Naive thymus-derived CD4-positive, alpha-beta T cell (primary cell): ENCODE data around the gene IL1RAPL2. TPM values are rescaled to one million over a fixed set of nuclear protein-coding genes. Genes with fewer than 3 reads are reported as not detected.

Experiments used
- ATAC-seq: fragments of 150-1000 bp; cut with Tn5 transposase; 2 replicates; pipeline ENCODE4 v1.10.0; 2021; ENCODE audit warnings: mild to moderate bottlenecking, moderate library complexity
- CTCF ChIA-PET: fragments of 350-600 bp; sonication (Branson Sonifier 250); formaldehyde crosslinking; loops from one replicate; lab custom pipeline; 2021; ENCODE audit warnings: antibody characterized with exemption; lab: Charles Lee
- POLR2A ChIA-PET: fragments of 350-600 bp; sonication (Branson Sonifier 250); formaldehyde crosslinking; loops from one replicate; lab custom pipeline; 2021; ENCODE audit warnings: antibody characterized with exemption, inconsistent platforms; lab: Charles Lee
- DNase-seq, 9 donors: peaks; one replicate each; pipeline versions ENCODE4 v3.0.0 to v3.0.0-alpha.2; 2020 to 2022; ENCODE audit warnings: mixed read lengths in 1 of 9
- H3K27ac ChIP-seq: one replicate; pipeline ENCODE4 v1.7.0; 2013; ENCODE audit warnings: mild to moderate bottlenecking, low read depth, low read length, moderate library complexity
- H3K27me3 ChIP-seq, 2 donors: one replicate each; pipeline ENCODE4 v1.7.0; 2013; ENCODE audit warnings: low read length in 2 of 2, mild to moderate bottlenecking in 2 of 2, moderate library complexity in 2 of 2; ENCODE audit not compliant: control insufficient read depth in 2 of 2, insufficient read depth in 2 of 2
- H3K36me3 ChIP-seq, 3 experiments: 1 replicate in 2 of 3; 2 replicates in 1 of 3; pipeline ENCODE4 v1.7.0; 2013; ENCODE audit warnings: low read length in 3 of 3, mild to moderate bottlenecking in 3 of 3, moderate library complexity in 1 of 3; ENCODE audit not compliant: insufficient read depth in 3 of 3, control insufficient read depth in 2 of 3
- H3K4me1 ChIP-seq, 2 donors: one replicate each; pipeline ENCODE4 v1.7.0; 2013; ENCODE audit warnings: low read length in 2 of 2, mild to moderate bottlenecking in 2 of 2, moderate library complexity in 1 of 2; ENCODE audit not compliant: control insufficient read depth in 2 of 2, insufficient read depth in 2 of 2
- H3K4me3 ChIP-seq: 2 replicates; pipeline ENCODE4 v1.7.0; 2013; ENCODE audit warnings: mild to moderate bottlenecking, low read length
- H3K9me3 ChIP-seq, 3 experiments: 1 replicate in 2 of 3; 2 replicates in 1 of 3; pipeline ENCODE4 v1.7.0; 2013; ENCODE audit warnings: low read length in 3 of 3; ENCODE audit not compliant: control insufficient read depth in 2 of 3
- H3K27ac Mint-ChIP-seq, 9 donors: one replicate each; pipeline ENCODE4 v1.8.0; 2020 to 2022; ENCODE audit warnings: mixed read lengths in 9 of 9, mild to moderate bottlenecking in 8 of 9, moderate library complexity in 5 of 9, inconsistent platforms in 2 of 9
- H3K27me3 Mint-ChIP-seq, 5 donors: one replicate each; pipeline ENCODE4 v1.8.0; 2021 to 2022; ENCODE audit warnings: mixed read lengths in 5 of 5, mild to moderate bottlenecking in 1 of 5
- H3K36me3 Mint-ChIP-seq, 5 donors: one replicate each; pipeline ENCODE4 v1.8.0; 2020 to 2022; ENCODE audit warnings: mixed read lengths in 5 of 5, mild to moderate bottlenecking in 3 of 5, inconsistent platforms in 1 of 5
- H3K4me1 Mint-ChIP-seq, 7 donors: one replicate each; pipeline ENCODE4 v1.8.0; 2020 to 2022; ENCODE audit warnings: mixed read lengths in 7 of 7, mild to moderate bottlenecking in 3 of 7, inconsistent platforms in 1 of 7
- H3K4me3 Mint-ChIP-seq, 10 donors: one replicate each; pipeline ENCODE4 v1.8.0; 2020 to 2022; ENCODE audit warnings: mild to moderate bottlenecking in 10 of 10, mixed read lengths in 10 of 10, moderate library complexity in 6 of 10, inconsistent platforms in 2 of 10
- H3K9me3 Mint-ChIP-seq, 11 donors: one replicate each; pipeline ENCODE4 v1.8.0; 2020 to 2022; ENCODE audit warnings: mixed read lengths in 11 of 11, mild to moderate bottlenecking in 4 of 11, inconsistent platforms in 1 of 11, moderate library complexity in 1 of 11
- intact Hi-C, 2 donors: fragments of 100-400 bp; cut with micrococcal nuclease; formaldehyde crosslinking; loops; one replicate each; pipeline ENCODE4 v1.15.1; 2023
- polyA plus RNA-seq, 2 donors: library from polyadenylated mRNA; unstranded; fragments of 300-500 nt; fragmentation: Illumina TruSeq; gene quantifications; one replicate each; pipeline ENCODE4 v1.2.3, GENCODE V29; 2021
- total RNA-seq, 6 experiments: library from RNA in 5 of 6; stranded (reverse) in 5 of 6; gene quantifications; 1 replicate in 5 of 6; 2 replicates in 1 of 6; pipeline ENCODE4 v1.2.3 and lab custom pipeline; 2021 to 2026

Gene IL1RAPL2
- total and polyA plus RNA-seq, 7 experiments from 2014 or later: not detected

DNA sequence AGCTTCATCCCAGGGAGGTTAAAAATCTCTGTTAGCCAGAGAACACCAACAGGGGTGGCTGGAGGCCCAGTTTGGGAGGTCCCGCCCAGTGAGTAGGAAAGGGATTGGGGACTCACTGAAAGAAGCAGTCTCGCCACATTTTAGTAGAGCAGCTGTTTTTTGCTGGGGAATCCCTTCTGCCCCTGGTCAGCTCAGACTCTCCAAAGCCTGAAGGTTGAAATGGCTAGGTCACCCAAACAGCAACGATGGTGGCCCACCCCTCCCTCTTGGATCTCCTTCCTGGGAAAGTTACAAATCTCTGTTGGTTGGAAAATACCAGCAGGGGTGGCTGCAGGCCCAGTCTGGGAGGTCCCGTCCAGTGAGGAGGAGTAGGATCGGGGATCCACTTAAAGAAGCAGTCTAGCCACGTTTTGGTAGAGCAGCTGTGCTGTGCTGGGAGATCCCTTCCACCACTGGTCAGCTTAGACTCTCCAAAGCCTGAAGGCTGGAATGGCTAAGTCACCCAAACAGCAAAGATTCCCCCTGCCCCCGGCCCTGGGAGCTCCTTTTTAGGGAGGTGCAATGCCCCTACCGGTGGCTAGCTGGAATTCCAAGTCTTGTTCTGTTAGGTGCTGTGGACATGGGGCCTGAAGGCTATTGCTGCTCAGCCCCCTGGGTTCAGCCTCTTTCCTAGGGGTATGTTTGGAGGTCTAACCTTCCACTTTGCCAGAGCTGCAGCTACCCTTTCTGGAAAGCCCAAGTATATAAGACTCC lies 694.5 kb downstream of the IL1RAPL2 start:
- Mint-ChIP-seq H3K9me3 (peaks cover 0 to 8% (median 0%) of the 10 kb centered on the region in 11 donors), H3K4me1 (no peaks in the 10 kb centered on the region), H3K27me3 (no peaks in the 10 kb centered on the region), H3K4me3 (no peak overlapping the region), H3K36me3 (no peaks in the 10 kb centered on the region), H3K27ac (no peak overlapping the region)
- Histone ChIP-seq H3K4me1 (no peaks in the 10 kb centered on the region), H3K4me3 (no peak overlapping the region), H3K27me3 (no peaks in the 10 kb centered on the region), H3K9me3 (no peaks in the 10 kb centered on the region), H3K36me3 (no peaks in the 10 kb centered on the region), H3K27ac (no peak overlapping the region)
- ChIA-PET POLR2A (no interaction called here), CTCF (no interaction called here)
- intact Hi-C loops: no loop called here
- ATAC-seq: no peak
- no peak for DNase-seq

- Histone ChIP-seq H3K9me3 (no peaks in the 10 kb centered on the region), H3K4me1 (no peaks in the 10 kb centered on the region), H3K27me3 (no peaks in the 10 kb centered on the region), H3K36me3 (no peaks in the 10 kb centered on the region), H3K4me3 (no peak overlapping the region), H3K27ac (no peak overlapping the region)
- ATAC-seq: no peak
- Mint-ChIP-seq H3K27me3 (no peaks in the 10 kb centered on the region), H3K36me3 (no peaks in the 10 kb centered on the region), H3K27ac (no peak overlapping the region), H3K4me1 (no peaks in the 10 kb centered on the region), H3K4me3 (no peak overlapping the region), H3K9me3 (peaks cover 0 to 8% (median 0%) of the 10 kb centered on the region in 11 donors)
- DNase-seq: no peak
- intact Hi-C loops: no loop called here
- ChIA-PET CTCF (no interaction called here), POLR2A (no interaction called here)
Measured at GRCh38 chrX:105263171-105263570, 697.2 kb downstream of the IL1RAPL2 start.

- no peaks in the 10 kb centered on the region for H3K36me3 ChIP-seq
- no peaks in the 10 kb centered on the region for H3K4me1 Mint-ChIP-seq
- H3K27me3 ChIP-seq: no peaks in the 10 kb centered on the region
- H3K4me3 ChIP-seq: no peak overlapping the region
- POLR2A ChIA-PET: no interaction called here
- H3K9me3 Mint-ChIP-seq: peaks cover 0 to 5% (median 0%) of the 10 kb centered on the region in 11 donors
- no peak overlapping the region for H3K4me3 Mint-ChIP-seq
- no peaks in the 10 kb centered on the region for H3K4me1 ChIP-seq
- H3K27ac Mint-ChIP-seq: no peak overlapping the region
- intact Hi-C loops: no loop called here
- no peak for DNase-seq
- no peaks in the 10 kb centered on the region for H3K36me3 Mint-ChIP-seq
- H3K9me3 ChIP-seq: no peaks in the 10 kb centered on the region
- no peaks in the 10 kb centered on the region for H3K27me3 Mint-ChIP-seq
- no peak for ATAC-seq
- H3K27ac ChIP-seq: no peak overlapping the region
- CTCF ChIA-PET: no interaction called here
Measured at GRCh38 chrX:105263801-105264200, 697.8 kb downstream of the IL1RAPL2 start.

DNA sequence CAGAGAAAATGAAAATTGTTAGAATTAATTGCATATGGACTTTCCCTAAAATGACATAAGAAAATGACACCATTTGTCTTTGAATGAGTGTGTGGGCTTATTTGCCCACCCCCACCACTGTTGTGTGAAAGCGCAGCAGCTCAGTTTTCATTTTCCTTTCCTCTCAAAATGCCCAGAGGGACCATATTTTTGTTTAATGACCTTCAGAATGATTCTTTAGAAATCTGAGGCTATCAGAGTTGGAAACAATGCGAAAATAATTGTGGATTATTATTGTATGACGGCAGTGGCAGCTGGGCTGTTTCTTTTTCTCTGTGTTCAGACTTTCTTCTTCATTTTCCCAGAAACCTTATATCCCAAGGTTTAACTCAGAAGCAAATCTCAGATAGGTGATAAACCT lies 699.1 kb downstream of the IL1RAPL2 start:
- Mint-ChIP-seq H3K27me3 (no peaks in the 10 kb centered on the region), H3K27ac (no peak overlapping the region), H3K36me3 (no peaks in the 10 kb centered on the region), H3K9me3 (peaks cover 0 to 4% (median 0%) of the 10 kb centered on the region in 11 donors), H3K4me1 (no peaks in the 10 kb centered on the region), H3K4me3 (no peak overlapping the region)
- Histone ChIP-seq H3K4me3 (no peak overlapping the region), H3K4me1 (no peaks in the 10 kb centered on the region), H3K9me3 (no peaks in the 10 kb centered on the region), H3K27me3 (no peaks in the 10 kb centered on the region), H3K36me3 (no peaks in the 10 kb centered on the region), H3K27ac (no peak overlapping the region)
- no peak for ATAC-seq
- ChIA-PET CTCF (no interaction called here), POLR2A (no interaction called here)
- no peak for DNase-seq
- intact Hi-C loops: no loop called here

DNA sequence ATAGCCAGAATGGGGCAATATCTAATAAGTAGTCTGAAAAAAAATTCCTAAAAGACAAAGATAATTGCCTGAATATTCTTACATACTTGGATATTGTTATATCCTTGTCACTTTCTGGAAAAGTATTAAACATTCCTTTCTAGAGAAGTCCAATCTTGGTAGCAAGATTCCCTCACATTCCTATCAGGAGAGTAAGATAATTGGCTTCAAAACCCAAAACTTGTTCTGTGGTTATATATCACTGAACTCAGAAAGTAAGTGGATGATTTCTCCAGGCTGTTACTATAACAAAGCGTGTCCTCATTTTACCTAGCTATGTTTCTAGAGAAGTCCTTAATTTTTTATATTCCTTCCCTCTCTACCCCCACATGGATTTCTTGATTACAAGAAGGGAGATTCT lies 700.5 kb downstream of the IL1RAPL2 start:
- H3K36me3 Mint-ChIP-seq: no peaks in the 10 kb centered on the region
- H3K27ac ChIP-seq: no peak overlapping the region
- H3K27me3 ChIP-seq: no peaks in the 10 kb centered on the region
- H3K4me3 ChIP-seq: no peak overlapping the region
- H3K4me3 Mint-ChIP-seq: no peak overlapping the region
- CTCF ChIA-PET: no interaction called here
- H3K9me3 ChIP-seq: no peaks in the 10 kb centered on the region
- POLR2A ChIA-PET: no interaction called here
- no peak for ATAC-seq
- no peaks in the 10 kb centered on the region for H3K4me1 ChIP-seq
- H3K27ac Mint-ChIP-seq: no peak overlapping the region
- H3K36me3 ChIP-seq: no peaks in the 10 kb centered on the region
- no peaks in the 10 kb centered on the region for H3K27me3 Mint-ChIP-seq
- no peaks in the 10 kb centered on the region for H3K4me1 Mint-ChIP-seq
- intact Hi-C loops: no loop called here
- peaks cover 0 to 4% (median 0%) of the 10 kb centered on the region in 11 donors for H3K9me3 Mint-ChIP-seq
- no peak for DNase-seq

- ATAC-seq: no peak
- DNase-seq: no peak
- no peaks in the 10 kb centered on the region for H3K4me1 ChIP-seq
- POLR2A ChIA-PET: no interaction called here
- Mint-ChIP-seq H3K27me3 (no peaks in the 10 kb centered on the region), H3K27ac (no peak overlapping the region), H3K36me3 (no peaks in the 10 kb centered on the region), H3K9me3 (peaks cover 0 to 4% (median 0%) of the 10 kb centered on the region in 11 donors), H3K4me1 (no peaks in the 10 kb centered on the region), H3K4me3 (no peak overlapping the region)
- intact Hi-C loops: no loop called here
- H3K9me3 ChIP-seq: no peaks in the 10 kb centered on the region
- no peaks in the 10 kb centered on the region for H3K27me3 ChIP-seq
- no peak overlapping the region for H3K27ac ChIP-seq
- CTCF ChIA-PET: no interaction called here
- H3K36me3 ChIP-seq: no peaks in the 10 kb centered on the region
- no peak overlapping the region for H3K4me3 ChIP-seq
Measured at GRCh38 chrX:105267167-105267566, 701.2 kb downstream of the IL1RAPL2 start.

DNA sequence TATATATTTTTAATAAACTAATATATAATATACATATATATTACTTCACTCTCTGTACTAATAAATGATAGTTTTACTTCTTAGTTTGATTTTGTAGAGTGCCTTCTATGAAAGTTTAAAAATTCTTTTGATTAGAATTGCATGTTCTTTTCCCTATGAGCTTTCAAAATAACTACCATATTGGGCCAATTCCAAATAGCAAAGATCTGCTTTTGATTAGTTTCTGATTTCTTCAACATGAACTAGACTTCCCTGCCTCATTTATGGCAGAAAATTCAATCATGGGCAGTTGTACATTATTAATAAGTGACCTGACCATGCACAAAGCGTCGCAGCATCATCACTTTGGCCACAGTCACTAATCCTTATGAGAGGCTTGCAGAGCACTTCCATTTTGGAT lies 703.4 kb downstream of the IL1RAPL2 start:
- DNase-seq (no peak), ATAC-seq (no peak)
- no peaks in the 10 kb centered on the region for H3K27me3 ChIP-seq
- Mint-ChIP-seq H3K9me3 (peaks cover 0 to 4% (median 0%) of the 10 kb centered on the region in 11 donors), H3K4me3 (no peak overlapping the region), H3K27ac (no peak overlapping the region), H3K27me3 (no peaks in the 10 kb centered on the region), H3K4me1 (no peaks in the 10 kb centered on the region), H3K36me3 (no peaks in the 10 kb centered on the region)
- ChIA-PET CTCF (no interaction called here), POLR2A (no interaction called here)
- intact Hi-C loops: no loop called here
- H3K36me3 ChIP-seq: no peaks in the 10 kb centered on the region
- no peaks in the 10 kb centered on the region for H3K4me1 ChIP-seq
- H3K27ac ChIP-seq: no peak overlapping the region
- H3K4me3 ChIP-seq: no peak overlapping the region
- no peaks in the 10 kb centered on the region for H3K9me3 ChIP-seq
